HCT116 (cell line): ENCODE results near the gene APOL6. TPM values are rescaled to one million over a fixed set of nuclear protein-coding genes. Genes with fewer than 3 reads are reported as not detected.

Experiments
- ATAC-seq: fragments of 200-7000 bp; cut with Tn5 transposase; 2 replicates; pipeline ENCODE4 v1.9.1; 2020; ENCODE audit warnings: mild to moderate bottlenecking, moderate library complexity
- BruUV-seq: library from RNA; stranded (reverse); fragments of 400-500 nt; replicated peaks from 2 replicates; lab custom pipeline; 2021; lab: Mats Ljungman, UMichigan
- CTCF ChIA-PET: fragments of 300-600 bp; sonication (Branson Sonifier 250); formaldehyde crosslinking; loops from one replicate; lab custom pipeline; 2021; ENCODE audit warnings: antibody characterized with exemption; lab: Charles Lee
- POLR2A ChIA-PET: fragments of 300-600, 350-600 bp; sonication (Branson Sonifier 250); formaldehyde crosslinking; loops from one replicate; lab custom pipeline; 2021; ENCODE audit warnings: antibody characterized with exemption; lab: Charles Lee
- RAD21 ChIA-PET, 2 experiments: fragments of 300-600 bp; sonication (Branson Sonifier 250); formaldehyde crosslinking; loops; one replicate each; lab custom pipeline; 2023; ENCODE audit warnings: low total read pairs in 2 of 2; ENCODE audit not compliant: uncharacterized antibody in 2 of 2, unreplicated experiment in 2 of 2, low non-redundant PET in 1 of 2; lab: Charles Lee
- DNase-seq: peaks from one replicate; pipeline ENCODE4 v3.0.0-alpha.2; 2010; ENCODE audit warnings: low read depth, low spot score
- H2AFZ ChIP-seq: fragments of 200-600 bp; shearing (Covaris generic), sonication (generic); 2 replicates; pipeline ENCODE4 v1.6.1; 2017; ENCODE audit warnings: low read depth, mixed run types, mixed read lengths, antibody characterized with exemption, low read length; ENCODE audit not compliant: poor library complexity, severe bottlenecking
- H3K27ac ChIP-seq: 2 replicates; pipeline ENCODE4 v1.5.1; 2012; ENCODE audit warnings: low read depth, low read length
- H3K27me3 ChIP-seq: fragments of 200-600 bp; sonication (generic); 2 replicates; pipeline ENCODE4 v1.6.1; 2016; ENCODE audit warnings: mixed run types, low read length, mixed read lengths; ENCODE audit not compliant: insufficient read depth
- H3K36me3 ChIP-seq, 2 experiments: fragments of 200-500 bp in 1 of 2; fragments of 200-600 bp in 1 of 2; sonication (Bioruptor generic) in 1 of 2; sonication (generic) in 1 of 2; 2 replicates each; pipeline versions ENCODE4 v1.5.1 to v1.6.1; 2014 to 2016; ENCODE audit warnings: low read length in 2 of 2, inconsistent platforms in 1 of 2, mixed read lengths in 1 of 2, mixed run types in 1 of 2; ENCODE audit not compliant: insufficient read depth in 2 of 2, control insufficient read depth in 1 of 2
- H3K4me1 ChIP-seq, 2 experiments: fragments of 200-600 bp in 1 of 2; sonication (generic) in 1 of 2; 2 replicates each; pipeline versions ENCODE4 v1.5.1 to v1.6.1; 2012 to 2017; ENCODE audit warnings: low read length in 2 of 2, inconsistent platforms in 1 of 2, mild to moderate bottlenecking in 1 of 2, mixed read lengths in 1 of 2, mixed run types in 1 of 2, moderate library complexity in 1 of 2; ENCODE audit not compliant: insufficient read depth in 2 of 2, control insufficient read depth in 1 of 2
- H3K4me2 ChIP-seq: fragments of 200-600 bp; sonication (generic); 2 replicates; pipeline ENCODE4 v1.6.1; 2017; ENCODE audit warnings: mixed run types, low read length, mixed read lengths
- H3K4me3 ChIP-seq, 2 experiments: fragments of 200-600 bp in 1 of 2; sonication (generic) in 1 of 2; replicated peaks in 1 of 2; 2 replicates each; pipeline ENCODE4 v1.5.1; 2011 to 2016; ENCODE audit warnings: low read length in 2 of 2, control low read depth in 1 of 2, low read depth in 1 of 2, mild to moderate bottlenecking in 1 of 2, mixed read lengths in 1 of 2, mixed run types in 1 of 2
- H3K79me2 ChIP-seq: fragments of 200-600 bp; sonication (generic); 2 replicates; pipeline ENCODE4 v1.6.1; 2017; ENCODE audit warnings: mild to moderate bottlenecking, mixed run types, low read length, moderate library complexity, mixed read lengths; ENCODE audit not compliant: insufficient read depth
- H3K9ac ChIP-seq: fragments of 200-600 bp; sonication (generic); 2 replicates; pipeline ENCODE4 v1.6.1; 2016; ENCODE audit warnings: low read length, mixed read lengths
- H3K9me2 ChIP-seq: fragments of 200-600 bp; sonication (generic), shearing (Covaris generic); 2 replicates; pipeline ENCODE4 v1.6.1; 2017; ENCODE audit warnings: mixed run types, mild to moderate bottlenecking, moderate library complexity; ENCODE audit not compliant: insufficient read depth
- H3K9me3 ChIP-seq, 2 experiments: fragments of 200-500 bp in 1 of 2; fragments of 200-600 bp in 1 of 2; sonication (Bioruptor generic) in 1 of 2; sonication (generic) in 1 of 2; 2 replicates each; pipeline ENCODE4 v1.6.1; 2014 to 2017; ENCODE audit warnings: low read length in 2 of 2, mixed read lengths in 2 of 2, inconsistent platforms in 1 of 2, low read depth in 1 of 2, mild to moderate bottlenecking in 1 of 2, mixed run types in 1 of 2, moderate library complexity in 1 of 2; ENCODE audit not compliant: control insufficient read depth in 1 of 2, insufficient read depth in 1 of 2
- H4K20me1 ChIP-seq: fragments of 200-600 bp; sonication (generic), shearing (Covaris generic); 2 replicates; pipeline ENCODE4 v1.6.1; 2017; ENCODE audit warnings: mixed run types, mild to moderate bottlenecking, moderate library complexity; ENCODE audit not compliant: insufficient read depth
- CBX3 ChIP-seq: IDR thresholded peaks from 2 replicates; pipeline ENCODE4 v1.6.1; 2012; ENCODE audit warnings: low read depth
- CEBPB ChIP-seq: IDR thresholded peaks from 2 replicates; pipeline ENCODE4 v1.6.1; 2012; ENCODE audit warnings: low read depth
- EZH2 ChIP-seq: fragments of 200-600 bp; sonication (generic); IDR thresholded peaks from 2 replicates; pipeline ENCODE4 v1.6.1; 2017; ENCODE audit warnings: antibody characterized with exemption, mixed run types
- EZH2phosphoT487 ChIP-seq: fragments of 200-600 bp; IDR thresholded peaks from 2 replicates; pipeline ENCODE4 v1.6.1; 2018; ENCODE audit warnings: antibody characterized with exemption, borderline replicate concordance
- FOSL1 ChIP-seq: IDR thresholded peaks from 2 replicates; pipeline ENCODE4 v1.6.1; 2012; ENCODE audit warnings: low read depth
- JUND ChIP-seq: IDR thresholded peaks from 2 replicates; pipeline ENCODE4 v1.6.1; 2012
- POLR2AphosphoS5 ChIP-seq: IDR thresholded peaks from 2 replicates; pipeline ENCODE4 v1.6.1; 2011; ENCODE audit warnings: mild to moderate bottlenecking, low read depth, low read length, moderate library complexity
- RAD21 ChIP-seq: IDR thresholded peaks from 2 replicates; pipeline ENCODE4 v1.6.1; 2012; ENCODE audit warnings: low read depth, mild to moderate bottlenecking
- SIN3A ChIP-seq: IDR thresholded peaks from 2 replicates; pipeline ENCODE4 v1.6.1; 2012; ENCODE audit warnings: low read depth
- YY1 ChIP-seq: IDR thresholded peaks from 2 replicates; pipeline ENCODE4 v1.6.1; 2011; ENCODE audit warnings: low read length, low read depth, moderate library complexity, mild to moderate bottlenecking; ENCODE audit not compliant: insufficient replicate concordance; ENCODE audit errors: extremely low read depth
- ZFX ChIP-seq: fragments of 450-650 bp; IDR thresholded peaks from 2 replicates; pipeline ENCODE4 v1.6.1; 2017
- ZNF274 ChIP-seq: fragments of 200-500 bp; sonication (Bioruptor generic); IDR thresholded peaks from 2 replicates; pipeline ENCODE4 v1.6.1; 2014; ENCODE audit warnings: mild to moderate bottlenecking, low read depth, low read length, inconsistent platforms
- intact Hi-C: fragments of 100-400 bp; cut with micrococcal nuclease; formaldehyde crosslinking; loops from 2 replicates; pipeline ENCODE4 v1.10.0; 2022
- total RNA-seq: library from RNA; stranded (reverse); gene quantifications from one replicate; pipeline ENCODE4 v1.2.1, GENCODE V29; 2021; ENCODE audit not compliant: unreplicated experiment
- TF ChIP-seq, protein P1 (sequence below), 3 experiments: fragments of 200-600 bp in 1 of 3; sonication (generic) in 1 of 3; IDR thresholded peaks in 2 of 3; conservative IDR thresholded peaks in 1 of 3; 2 replicates each; pipeline ENCODE4 v1.5.1; 2012 to 2017; ENCODE audit warnings: low read depth in 2 of 3, low read length in 2 of 3, antibody characterized with exemption in 1 of 3, borderline replicate concordance in 1 of 3, control low read depth in 1 of 3, mild to moderate bottlenecking in 1 of 3, mixed read lengths in 1 of 3, mixed run types in 1 of 3, moderate library complexity in 1 of 3; ENCODE audit not compliant: insufficient read depth in 1 of 3
- TF ChIP-seq, protein P2 (sequence below): IDR thresholded peaks from 2 replicates; pipeline ENCODE4 v1.6.1; 2012
- TF ChIP-seq, protein P3 (sequence below): IDR thresholded peaks from 2 replicates; pipeline ENCODE4 v1.6.1; 2011; ENCODE audit warnings: mild to moderate bottlenecking, low read length, moderate library complexity; ENCODE audit not compliant: insufficient replicate concordance; ENCODE audit errors: extremely low read depth
- TF ChIP-seq, protein P4 (sequence below): IDR thresholded peaks from 2 replicates; pipeline ENCODE4 v1.6.1; 2012

The APOL6 gene
- total RNA-seq, 1 experiment from 2014 or later: 0.84 TPM

DNA sequence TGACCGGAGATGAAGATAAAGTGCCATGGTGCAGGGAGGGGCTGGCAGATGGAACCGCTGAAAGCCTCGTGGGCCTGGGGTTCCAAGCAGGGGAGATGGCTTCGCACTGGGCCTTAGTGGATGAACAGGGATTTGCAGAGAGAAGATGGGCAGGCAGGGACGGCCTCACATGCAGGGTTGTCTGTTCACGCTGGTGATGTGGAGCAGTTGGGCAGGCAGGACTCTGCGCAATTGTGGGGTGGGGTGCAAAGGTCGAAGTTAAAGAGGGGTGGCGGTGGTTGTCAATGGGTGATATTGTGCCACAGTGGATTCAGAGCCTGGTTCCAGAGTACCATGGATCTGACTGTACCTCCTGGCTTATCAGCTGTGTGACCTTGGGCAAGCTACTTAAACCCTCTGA, 39.0 kb upstream of the APOL6 start:
- ChIA-PET CTCF (no interaction called here), POLR2A (no interaction called here)
- no peak for ATAC-seq

More for the DNA sequence above, 39.0 kb upstream of the APOL6 start:
- intact Hi-C loops: no loop called here
- no peaks in the 10 kb centered on the region for H3K27me3 ChIP-seq
- no peak overlapping the region for H3K9ac ChIP-seq
- H3K79me2 ChIP-seq: no peaks in the 10 kb centered on the region
- peaks cover 5 to 10% of the 10 kb centered on the region in 2 experiments; a peak in 3 of 4 replicates for H3K4me1 ChIP-seq
- DNase-seq: no peak
- H3K4me3 ChIP-seq: no peak overlapping the region
- H3K4me2 ChIP-seq: no peak overlapping the region
- no TSS peak for BruUV-seq
- RAD21 ChIA-PET: no interaction called here
- TF ChIP-seq, protein P1, sequence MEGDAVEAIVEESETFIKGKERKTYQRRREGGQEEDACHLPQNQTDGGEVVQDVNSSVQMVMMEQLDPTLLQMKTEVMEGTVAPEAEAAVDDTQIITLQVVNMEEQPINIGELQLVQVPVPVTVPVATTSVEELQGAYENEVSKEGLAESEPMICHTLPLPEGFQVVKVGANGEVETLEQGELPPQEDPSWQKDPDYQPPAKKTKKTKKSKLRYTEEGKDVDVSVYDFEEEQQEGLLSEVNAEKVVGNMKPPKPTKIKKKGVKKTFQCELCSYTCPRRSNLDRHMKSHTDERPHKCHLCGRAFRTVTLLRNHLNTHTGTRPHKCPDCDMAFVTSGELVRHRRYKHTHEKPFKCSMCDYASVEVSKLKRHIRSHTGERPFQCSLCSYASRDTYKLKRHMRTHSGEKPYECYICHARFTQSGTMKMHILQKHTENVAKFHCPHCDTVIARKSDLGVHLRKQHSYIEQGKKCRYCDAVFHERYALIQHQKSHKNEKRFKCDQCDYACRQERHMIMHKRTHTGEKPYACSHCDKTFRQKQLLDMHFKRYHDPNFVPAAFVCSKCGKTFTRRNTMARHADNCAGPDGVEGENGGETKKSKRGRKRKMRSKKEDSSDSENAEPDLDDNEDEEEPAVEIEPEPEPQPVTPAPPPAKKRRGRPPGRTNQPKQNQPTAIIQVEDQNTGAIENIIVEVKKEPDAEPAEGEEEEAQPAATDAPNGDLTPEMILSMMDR (IDR thresholded peaks at IDR 0.05 in 2 of 3, conservative IDR thresholded peaks at IDR 0.05 in 1 of 3; ENCODE audit: borderline replicate concordance in 1 of 3, insufficient read depth in 1 of 3, low read depth in 2 of 3, low read length in 2 of 3): no peak
- TF ChIP-seq FOSL1 (no peak), YY1 (no peak), CEBPB (no peak), ZFX (no peak), SIN3A (no peak), POLR2AphosphoS5 (no peak), EZH2phosphoT487 (no peak), EZH2 (no peak), ZNF274 (no peak), RAD21 (no peak), JUND (no peak), CBX3 (no peak)
- TF ChIP-seq, protein P2, sequence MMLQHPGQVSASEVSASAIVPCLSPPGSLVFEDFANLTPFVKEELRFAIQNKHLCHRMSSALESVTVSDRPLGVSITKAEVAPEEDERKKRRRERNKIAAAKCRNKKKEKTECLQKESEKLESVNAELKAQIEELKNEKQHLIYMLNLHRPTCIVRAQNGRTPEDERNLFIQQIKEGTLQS: no peak
- TF ChIP-seq, protein P3, sequence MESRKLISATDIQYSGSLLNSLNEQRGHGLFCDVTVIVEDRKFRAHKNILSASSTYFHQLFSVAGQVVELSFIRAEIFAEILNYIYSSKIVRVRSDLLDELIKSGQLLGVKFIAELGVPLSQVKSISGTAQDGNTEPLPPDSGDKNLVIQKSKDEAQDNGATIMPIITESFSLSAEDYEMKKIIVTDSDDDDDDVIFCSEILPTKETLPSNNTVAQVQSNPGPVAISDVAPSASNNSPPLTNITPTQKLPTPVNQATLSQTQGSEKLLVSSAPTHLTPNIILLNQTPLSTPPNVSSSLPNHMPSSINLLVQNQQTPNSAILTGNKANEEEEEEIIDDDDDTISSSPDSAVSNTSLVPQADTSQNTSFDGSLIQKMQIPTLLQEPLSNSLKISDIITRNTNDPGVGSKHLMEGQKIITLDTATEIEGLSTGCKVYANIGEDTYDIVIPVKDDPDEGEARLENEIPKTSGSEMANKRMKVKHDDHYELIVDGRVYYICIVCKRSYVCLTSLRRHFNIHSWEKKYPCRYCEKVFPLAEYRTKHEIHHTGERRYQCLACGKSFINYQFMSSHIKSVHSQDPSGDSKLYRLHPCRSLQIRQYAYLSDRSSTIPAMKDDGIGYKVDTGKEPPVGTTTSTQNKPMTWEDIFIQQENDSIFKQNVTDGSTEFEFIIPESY: no peak
- TF ChIP-seq, protein P4, sequence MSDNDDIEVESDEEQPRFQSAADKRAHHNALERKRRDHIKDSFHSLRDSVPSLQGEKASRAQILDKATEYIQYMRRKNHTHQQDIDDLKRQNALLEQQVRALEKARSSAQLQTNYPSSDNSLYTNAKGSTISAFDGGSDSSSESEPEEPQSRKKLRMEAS: no peak
- H3K36me3 ChIP-seq: no peaks in the 10 kb centered on the region
- no peaks in the 10 kb centered on the region for H4K20me1 ChIP-seq
- no peaks in the 10 kb centered on the region for H3K9me3 ChIP-seq
- H3K9me2 ChIP-seq: no peaks in the 10 kb centered on the region
- H3K27ac ChIP-seq: no peak overlapping the region
- no peak overlapping the region for H2AFZ ChIP-seq
